GM12878 (cell line): Measurements from ENCODE around the gene GTF2F2. TPM values are rescaled to one million over a fixed set of nuclear protein-coding genes. Genes with fewer than 3 reads are reported as not detected.

Experiments
- ATAC-seq: fragments of 200-7000 bp; cut with Tn5 transposase; 3 replicates; pipeline ENCODE4 v1.9.1; 2020; ENCODE audit warnings: mild to moderate bottlenecking, moderate library complexity
- BruUV-seq: library from RNA; stranded (reverse); fragments of 400-500 nt; replicated peaks from 2 replicates; lab custom pipeline; 2021; lab: Mats Ljungman, UMichigan
- CTCF ChIA-PET: fragments of 300-600 bp; sonication (Branson Sonifier 250); formaldehyde crosslinking; extraction: SDS; loops from one replicate; lab custom pipeline; 2021; ENCODE audit warnings: inconsistent platforms; lab: Yijun Ruan, JAX
- POLR2A ChIA-PET: fragments of 350-600 bp; formaldehyde crosslinking; extraction: SDS; loops from one replicate; lab custom pipeline; 2021; ENCODE audit warnings: inconsistent platforms; lab: Charles Lee
- RAD21 ChIA-PET: fragments of 300-600 bp; sonication (Branson Sonifier 250); formaldehyde crosslinking; loops from one replicate; lab custom pipeline; 2023; ENCODE audit warnings: antibody characterized with exemption; ENCODE audit not compliant: unreplicated experiment; lab: Charles Lee
- SMC1A ChIA-PET: fragments of 300-600 bp; sonication (Branson Sonifier 250); formaldehyde crosslinking; loops from one replicate; lab custom pipeline; 2023; ENCODE audit not compliant: unreplicated experiment, uncharacterized antibody; lab: Charles Lee
- DNase-seq: peaks from one replicate; pipeline ENCODE4 v3.0.0-alpha.2; 2011; ENCODE audit warnings: low read depth, low spot score
- FAIRE-seq: peaks from 3 replicates; lab custom pipeline; 2011; peaks lifted over from hg19 to GRCh38; lab: Jason Lieb, UNC
- H2AFZ ChIP-seq: 2 replicates; pipeline ENCODE4 v1.6.0; 2011; ENCODE audit warnings: low read depth, low read length, control low read depth; ENCODE audit not compliant: control insufficient read depth
- H3K27ac ChIP-seq: 2 replicates; pipeline ENCODE4 v1.5.1; 2011; ENCODE audit warnings: control low read depth; ENCODE audit not compliant: control insufficient read depth, insufficient read depth
- H3K27me3 ChIP-seq, 2 experiments: replicated peaks in 1 of 2; 2 replicates each; pipeline versions ENCODE4 v1.6.0 to v1.6.1; 2011; ENCODE audit warnings: low read length in 1 of 2; ENCODE audit not compliant: control insufficient read depth in 2 of 2, insufficient read depth in 2 of 2
- H3K36me3 ChIP-seq, 2 experiments: 2 replicates each; pipeline ENCODE4 v1.5.1; 2011; ENCODE audit warnings: low read length in 1 of 2; ENCODE audit not compliant: control insufficient read depth in 2 of 2, insufficient read depth in 2 of 2
- H3K4me1 ChIP-seq: 2 replicates; pipeline ENCODE4 v1.6.1; 2011; ENCODE audit warnings: mild to moderate bottlenecking, low read length, moderate library complexity, mixed read lengths; ENCODE audit not compliant: control insufficient read depth, insufficient read depth
- H3K4me2 ChIP-seq: 2 replicates; pipeline ENCODE4 v1.6.0; 2011; ENCODE audit warnings: control low read depth; ENCODE audit not compliant: control insufficient read depth, insufficient read depth
- H3K4me3 ChIP-seq: fragments of 200-600 bp; sonication (generic); 2 replicates; pipeline ENCODE4 v1.5.1; 2016
- H3K79me2 ChIP-seq: 2 replicates; pipeline ENCODE4 v1.6.0; 2011; ENCODE audit warnings: low read length; ENCODE audit not compliant: control insufficient read depth, insufficient read depth
- H3K9ac ChIP-seq: 2 replicates; pipeline ENCODE4 v1.8.0; 2011; ENCODE audit warnings: low read length, control low read depth, mixed read lengths; ENCODE audit not compliant: control insufficient read depth, insufficient read depth
- H3K9me3 ChIP-seq: replicated peaks from 3 replicates; pipeline ENCODE4 v1.5.1; 2011; ENCODE audit warnings: mild to moderate bottlenecking, low read length; ENCODE audit not compliant: control insufficient read depth, insufficient read depth
- H4K20me1 ChIP-seq: 2 replicates; pipeline ENCODE4 v1.6.0; 2011; ENCODE audit not compliant: control insufficient read depth, insufficient read depth
- CEBPB ChIP-seq, 2 experiments: fragments of 150-350 bp in 1 of 2; IDR thresholded peaks; 2 replicates each; pipeline ENCODE4 v1.6.1; 2012 to 2014; ENCODE audit warnings: low read depth in 2 of 2, low read length in 2 of 2, borderline replicate concordance in 1 of 2, inconsistent platforms in 1 of 2
- CHD1 ChIP-seq: IDR thresholded peaks from 2 replicates; pipeline ENCODE4 v1.6.1; 2012; ENCODE audit warnings: low read depth, low read length, improper control_type of control experiment
- ETV6 ChIP-seq, 2 experiments: fragments of 450-650 bp in 1 of 2; IDR thresholded peaks in 1 of 2; conservative IDR thresholded peaks in 1 of 2; 2 replicates each; pipeline ENCODE4 v1.6.1; 2014; ENCODE audit warnings: antibody characterized with exemption in 1 of 2, borderline replicate concordance in 1 of 2, low read depth in 1 of 2, mild to moderate bottlenecking in 1 of 2, moderate library complexity in 1 of 2
- FOS ChIP-seq: IDR thresholded peaks from 3 replicates; pipeline ENCODE4 v1.6.1; 2011; ENCODE audit warnings: borderline replicate concordance; ENCODE audit not compliant: insufficient read length; ENCODE audit errors: extremely low read depth
- GATAD2B ChIP-seq: fragments of 450-650 bp; conservative IDR thresholded peaks from 2 replicates; pipeline ENCODE4 v1.6.1; 2017; ENCODE audit warnings: low read depth, mild to moderate bottlenecking, moderate library complexity
- MYC ChIP-seq: IDR thresholded peaks from 2 replicates; pipeline ENCODE4 v1.6.1; 2011; ENCODE audit warnings: mild to moderate bottlenecking, low read length, moderate library complexity, inconsistent platforms; ENCODE audit not compliant: insufficient read depth, insufficient replicate concordance, insufficient read length, severe bottlenecking
- NFYB ChIP-seq: IDR thresholded peaks from 2 replicates; pipeline ENCODE4 v1.6.1; 2011; ENCODE audit warnings: low read depth, mild to moderate bottlenecking, low read length, improper control_type of control experiment, moderate library complexity; ENCODE audit not compliant: insufficient read depth
- PML ChIP-seq: IDR thresholded peaks from 2 replicates; pipeline ENCODE4 v1.6.1; 2012; ENCODE audit warnings: low read length, inconsistent platforms
- RB1 ChIP-seq: fragments of 450-650 bp; formaldehyde crosslinking; IDR thresholded peaks from 2 replicates; pipeline ENCODE4 v1.6.1; 2017; ENCODE audit warnings: mild to moderate bottlenecking, borderline replicate concordance
- SMAD1 ChIP-seq: fragments of 450-650 bp; IDR thresholded peaks from 2 replicates; pipeline ENCODE4 v1.6.1; 2018; ENCODE audit warnings: mild to moderate bottlenecking, low read depth; ENCODE audit not compliant: partially characterized antibody
- SMC3 ChIP-seq: IDR thresholded peaks from 2 replicates; pipeline ENCODE4 v1.6.1; 2011; ENCODE audit warnings: low read length, improper control_type of control experiment, borderline replicate concordance
- TCF3 ChIP-seq: IDR thresholded peaks from 2 replicates; pipeline ENCODE4 v1.6.1; 2012; ENCODE audit warnings: low read depth, mild to moderate bottlenecking, low read length, borderline replicate concordance; ENCODE audit not compliant: insufficient read depth
- ZBED1 ChIP-seq: IDR thresholded peaks from 2 replicates; pipeline ENCODE4 v1.6.1; 2016; ENCODE audit warnings: borderline replicate concordance
- ZNF24 ChIP-seq: fragments of 450-650 bp; IDR thresholded peaks from 2 replicates; pipeline ENCODE4 v1.6.1; 2017; ENCODE audit warnings: antibody characterized with exemption, mild to moderate bottlenecking
- WGBS: methylation state at CpG from one replicate; pipeline ENCODE4 v1.1.6; 2016; ENCODE audit warnings: low lambda C conversion rate; ENCODE audit not compliant: insufficient replicate concordance, insufficient coverage; ENCODE audit errors: missing lambda C conversion rate; 5-methylcytosine and 5-hydroxymethylcytosine counted together
- in situ Hi-C: fragments of 300-500 bp; cut with MboI; formaldehyde crosslinking; loops from 9 replicates; pipeline ENCODE4 v1.14.3; 2018; ENCODE audit warnings: mixed read lengths
- intact Hi-C: fragments of 100-400 bp; cut with micrococcal nuclease; formaldehyde crosslinking; loops from one replicate; pipeline ENCODE4 v1.14.2; 2022; ENCODE audit not compliant: unreplicated experiment
- polyA plus RNA-seq, 11 experiments: library from polyadenylated mRNA; depleted of rRNA in 4 of 11; unstranded in 6 of 11; stranded (reverse) in 5 of 11; fragments of >200 nt; fragmentation: Nextera tagmentation in 4 of 11; fragmentation: Illumina TruSeq in 1 of 11; extraction: Ambion mirVana in 4 of 11; extraction: Trizol in 1 of 11; gene quantifications; 1 replicate in 1 of 11; 2 replicates in 10 of 11; pipeline versions ENCODE4 v1.2.1 to v1.2.3, GENCODE V29; 2011 to 2016; ENCODE audit warnings: inconsistent platforms in 2 of 11, missing spikeins in 2 of 11, low read depth in 1 of 11
- total RNA-seq, 4 experiments: library from RNA; depleted of rRNA in 3 of 4; stranded (reverse); fragments of >200 nt in 3 of 4; fragmentation: Illumina TruSeq in 1 of 4; extraction: Trizol in 1 of 4; gene quantifications; 2 replicates each; pipeline versions ENCODE4 v1.2.1 to v1.2.3, GENCODE V29; 2013 to 2021
- TF ChIP-seq, protein P1 (sequence below): fragments of 150-350 bp; IDR thresholded peaks from 2 replicates; pipeline ENCODE4 v1.6.1; 2014; ENCODE audit warnings: mild to moderate bottlenecking, low read depth, low read length
- TF ChIP-seq, protein P2 (sequence below): IDR thresholded peaks from 2 replicates; pipeline ENCODE4 v1.6.1; 2011; ENCODE audit warnings: low read depth, mild to moderate bottlenecking, low read length, moderate library complexity, borderline replicate concordance; ENCODE audit errors: extremely low read depth
- TF ChIP-seq, protein P3 (sequence below): fragments of 450-650 bp; IDR thresholded peaks from 2 replicates; pipeline ENCODE4 v1.6.1; 2017; ENCODE audit warnings: antibody characterized with exemption, mild to moderate bottlenecking, moderate library complexity
- TF ChIP-seq, protein P4 (sequence below): IDR thresholded peaks from 2 replicates; pipeline ENCODE4 v1.6.1; 2012; ENCODE audit warnings: low read depth, low read length, improper control_type of control experiment

The GTF2F2 gene
- total and polyA plus RNA-seq, 10 of the 15 experiments (the other 5 are each of a cell fraction or from before 2014, with no cell fraction given), result 14.5 to 30.8 (median 22.6) TPM

DNA sequence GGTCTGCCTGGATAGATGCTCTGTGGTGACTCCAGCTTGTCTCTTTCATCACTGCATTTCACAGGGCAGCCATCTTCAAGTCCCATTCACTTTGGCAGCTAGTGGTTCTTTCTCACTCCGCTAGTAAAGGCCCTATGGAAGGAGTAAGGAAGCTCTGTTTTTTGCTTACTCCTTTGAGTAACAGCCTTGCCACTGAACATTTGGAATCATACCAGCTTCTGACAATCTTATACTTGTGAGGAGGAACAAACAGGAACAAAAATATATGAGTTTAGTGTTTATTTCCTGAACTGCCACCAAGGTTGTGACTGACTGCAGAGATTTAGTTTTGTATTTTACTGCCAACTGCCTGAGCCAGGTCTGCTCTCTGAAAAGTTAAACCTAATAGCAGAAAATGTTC lies 41.9 kb downstream of the GTF2F2 start:
- TF ChIP-seq NFYB (no peak), ZNF24 (no peak), RB1 (no peak), TCF3 (no peak), SMAD1 (no peak), SMC3 (no peak), FOS (no peak), PML (no peak), CHD1 (no peak), ZBED1 (no peak), GATAD2B (no peak), ETV6 (conservative IDR thresholded peaks at IDR 0.05 in 1 of 2, IDR thresholded peaks at IDR 0.05 in 1 of 2; ENCODE audit: borderline replicate concordance in 1 of 2, low read depth in 1 of 2) (no peak), CEBPB (IDR thresholded peaks at IDR 0.05; ENCODE audit: borderline replicate concordance in 1 of 2, low read depth in 2 of 2, low read length in 2 of 2) (no peak), MYC (no peak)
- TF ChIP-seq, protein P1, sequence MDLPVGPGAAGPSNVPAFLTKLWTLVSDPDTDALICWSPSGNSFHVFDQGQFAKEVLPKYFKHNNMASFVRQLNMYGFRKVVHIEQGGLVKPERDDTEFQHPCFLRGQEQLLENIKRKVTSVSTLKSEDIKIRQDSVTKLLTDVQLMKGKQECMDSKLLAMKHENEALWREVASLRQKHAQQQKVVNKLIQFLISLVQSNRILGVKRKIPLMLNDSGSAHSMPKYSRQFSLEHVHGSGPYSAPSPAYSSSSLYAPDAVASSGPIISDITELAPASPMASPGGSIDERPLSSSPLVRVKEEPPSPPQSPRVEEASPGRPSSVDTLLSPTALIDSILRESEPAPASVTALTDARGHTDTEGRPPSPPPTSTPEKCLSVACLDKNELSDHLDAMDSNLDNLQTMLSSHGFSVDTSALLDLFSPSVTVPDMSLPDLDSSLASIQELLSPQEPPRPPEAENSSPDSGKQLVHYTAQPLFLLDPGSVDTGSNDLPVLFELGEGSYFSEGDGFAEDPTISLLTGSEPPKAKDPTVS, result no peak
- TF ChIP-seq, protein P2, sequence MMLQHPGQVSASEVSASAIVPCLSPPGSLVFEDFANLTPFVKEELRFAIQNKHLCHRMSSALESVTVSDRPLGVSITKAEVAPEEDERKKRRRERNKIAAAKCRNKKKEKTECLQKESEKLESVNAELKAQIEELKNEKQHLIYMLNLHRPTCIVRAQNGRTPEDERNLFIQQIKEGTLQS, result no peak
- TF ChIP-seq, protein P3, sequence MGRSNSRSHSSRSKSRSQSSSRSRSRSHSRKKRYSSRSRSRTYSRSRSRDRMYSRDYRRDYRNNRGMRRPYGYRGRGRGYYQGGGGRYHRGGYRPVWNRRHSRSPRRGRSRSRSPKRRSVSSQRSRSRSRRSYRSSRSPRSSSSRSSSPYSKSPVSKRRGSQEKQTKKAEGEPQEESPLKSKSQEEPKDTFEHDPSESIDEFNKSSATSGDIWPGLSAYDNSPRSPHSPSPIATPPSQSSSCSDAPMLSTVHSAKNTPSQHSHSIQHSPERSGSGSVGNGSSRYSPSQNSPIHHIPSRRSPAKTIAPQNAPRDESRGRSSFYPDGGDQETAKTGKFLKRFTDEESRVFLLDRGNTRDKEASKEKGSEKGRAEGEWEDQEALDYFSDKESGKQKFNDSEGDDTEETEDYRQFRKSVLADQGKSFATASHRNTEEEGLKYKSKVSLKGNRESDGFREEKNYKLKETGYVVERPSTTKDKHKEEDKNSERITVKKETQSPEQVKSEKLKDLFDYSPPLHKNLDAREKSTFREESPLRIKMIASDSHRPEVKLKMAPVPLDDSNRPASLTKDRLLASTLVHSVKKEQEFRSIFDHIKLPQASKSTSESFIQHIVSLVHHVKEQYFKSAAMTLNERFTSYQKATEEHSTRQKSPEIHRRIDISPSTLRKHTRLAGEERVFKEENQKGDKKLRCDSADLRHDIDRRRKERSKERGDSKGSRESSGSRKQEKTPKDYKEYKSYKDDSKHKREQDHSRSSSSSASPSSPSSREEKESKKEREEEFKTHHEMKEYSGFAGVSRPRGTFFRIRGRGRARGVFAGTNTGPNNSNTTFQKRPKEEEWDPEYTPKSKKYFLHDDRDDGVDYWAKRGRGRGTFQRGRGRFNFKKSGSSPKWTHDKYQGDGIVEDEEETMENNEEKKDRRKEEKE, result no peak
- TF ChIP-seq, protein P4, sequence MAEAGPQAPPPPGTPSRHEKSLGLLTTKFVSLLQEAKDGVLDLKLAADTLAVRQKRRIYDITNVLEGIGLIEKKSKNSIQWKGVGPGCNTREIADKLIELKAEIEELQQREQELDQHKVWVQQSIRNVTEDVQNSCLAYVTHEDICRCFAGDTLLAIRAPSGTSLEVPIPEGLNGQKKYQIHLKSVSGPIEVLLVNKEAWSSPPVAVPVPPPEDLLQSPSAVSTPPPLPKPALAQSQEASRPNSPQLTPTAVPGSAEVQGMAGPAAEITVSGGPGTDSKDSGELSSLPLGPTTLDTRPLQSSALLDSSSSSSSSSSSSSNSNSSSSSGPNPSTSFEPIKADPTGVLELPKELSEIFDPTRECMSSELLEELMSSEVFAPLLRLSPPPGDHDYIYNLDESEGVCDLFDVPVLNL, result no peak
- TF ChIP-seq, all 136 proteins: peak for 0
- Histone ChIP-seq H3K9ac (no peak overlapping the region), H3K4me2 (no peak overlapping the region), H3K9me3 (peaks cover 3% of the 10 kb centered on the region; the same call in 2 of the 3 replicates), H2AFZ (no peak overlapping the region), H3K4me3 (no peak overlapping the region), H4K20me1 (no peaks in the 10 kb centered on the region), H3K27ac (no peak overlapping the region), H3K36me3 (peaks cover 0 to 13% of the 10 kb centered on the region in 2 experiments; a peak in 3 of 4 replicates), H3K27me3 (no peaks in the 10 kb centered on the region), H3K4me1 (no peaks in the 10 kb centered on the region), H3K79me2 (no peaks in the 10 kb centered on the region)
- intact Hi-C loops (no loop called here), in situ Hi-C loops (no loop called here)
- no TSS peak for BruUV-seq
- ChIA-PET SMC1A (interaction anchor here (0.5 to 1.7 kb wide), 5 partner anchors 10 to 45 kb away, joined by 3 to 5 read pairs (median 4); no protein-coding TSS in a partner anchor), RAD21 (no interaction called here), POLR2A (interaction anchor here (1.4 kb wide), 1 partner anchor 17 kb away, joined by 4 read pairs; no protein-coding TSS in a partner anchor), CTCF (interaction anchor here (1.1 to 2.4 kb wide), 3 partner anchors 12 to 14 kb away, joined by 3 to 5 read pairs (median 3); no protein-coding TSS in a partner anchor)
- ATAC-seq, result no peak
- DNase-seq, result no peak
- WGBS, result 100% methylated on average over 1 of the region's 1 CpG
- FAIRE-seq, result no peak
